GM21786 (cell line): ENCODE measurements around the gene RRP15.

Source experiments
- ATAC-seq: cut with Tn5 transposase; IDR thresholded peaks from one replicate; pipeline ENCODE4 v1.9.1; 2021; ENCODE audit not compliant: unreplicated experiment

The RRP15 gene

GRCh38 chr1:218339267-218339831, 54.3 kb downstream of the RRP15 start:
- ATAC-seq, result peak; percentile 75

GRCh38 chr1:218341325-218341724, 56.2 kb downstream of the RRP15 start:
- no peak for ATAC-seq

- no peak for ATAC-seq
These were observed 57.0 kb downstream of the RRP15 start for GRCh38 chr1:218342091-218342490.

GRCh38 chr1:218344814-218345672, 60.0 kb downstream of the RRP15 start, which contains the start of gene TGFB2:
Gene TGFB2, plus strand, starts transcription at chr1:218345336. Its CDS starts 1,366 bp downstream, at chr1:218346702.
- ATAC-seq, result peak; percentile 48

- peak; percentile 41 for ATAC-seq
These were observed 60.7 kb downstream of the RRP15 start for GRCh38 chr1:218345673-218346390.

- ATAC-seq, result no peak
These were observed 61.5 kb downstream of the RRP15 start for GRCh38 chr1:218346391-218347204.

- no peak for ATAC-seq
These were observed 62.2 kb downstream of the RRP15 start for GRCh38 chr1:218347336-218347722.

GRCh38 chr1:218347723-218348627, 62.9 kb downstream of the RRP15 start:
- no peak for ATAC-seq

- ATAC-seq, result no peak
These were observed 63.6 kb downstream of the RRP15 start for GRCh38 chr1:218348628-218349071.

- no peak for ATAC-seq
These were observed 64.4 kb downstream of the RRP15 start for GRCh38 chr1:218349348-218350034.

- ATAC-seq, result no peak
These were observed 65.0 kb downstream of the RRP15 start for GRCh38 chr1:218350035-218350525.

GRCh38 chr1:218350801-218351266, 65.7 kb downstream of the RRP15 start:
- ATAC-seq, result no peak

GRCh38 chr1:218351391-218352074, 66.4 kb downstream of the RRP15 start:
- peak; percentile 57 for ATAC-seq

- ATAC-seq, result no peak
These were observed 67.0 kb downstream of the RRP15 start for GRCh38 chr1:218352075-218352438.

- no peak for ATAC-seq
These were observed 68.6 kb downstream of the RRP15 start for GRCh38 chr1:218353656-218354055.

GRCh38 chr1:218355278-218355677, 70.2 kb downstream of the RRP15 start:
- no peak for ATAC-seq

GRCh38 chr1:218357211-218357892, 72.3 kb downstream of the RRP15 start:
- no peak for ATAC-seq

- ATAC-seq, result no peak
These were observed 72.8 kb downstream of the RRP15 start for GRCh38 chr1:218357893-218358232.
